ENCODE data around the gene FOXG1.

DNA sequence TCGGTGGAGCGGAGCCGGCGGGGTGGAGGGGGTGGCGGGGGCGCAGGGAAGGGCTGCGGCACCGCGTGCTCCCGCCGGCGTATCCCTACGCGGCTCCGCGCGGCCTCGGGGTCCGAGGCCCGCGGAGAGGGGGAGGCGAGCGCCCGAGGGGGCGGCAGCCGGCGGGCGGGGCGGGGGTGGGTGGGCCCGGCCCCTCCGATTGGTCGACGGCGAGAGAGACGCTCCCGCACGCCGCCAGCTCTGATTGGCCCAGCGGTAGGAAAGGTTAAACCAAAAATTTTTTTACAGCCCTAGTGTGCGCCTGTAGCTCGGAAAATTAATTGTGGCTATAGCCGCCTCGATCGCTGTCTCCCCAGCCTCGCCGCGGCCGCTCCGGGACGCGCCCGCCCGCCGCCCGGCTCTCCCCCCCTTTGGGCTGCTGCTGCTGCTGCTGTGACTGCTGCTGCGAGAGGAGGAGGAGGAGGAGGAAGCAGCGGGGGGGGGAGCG is at the start of gene FOXG1:
- TF ChIP-seq POLR2A (IDR thresholded peaks at IDR 0.05): no peak
- TF ChIP-seq, protein P1, sequence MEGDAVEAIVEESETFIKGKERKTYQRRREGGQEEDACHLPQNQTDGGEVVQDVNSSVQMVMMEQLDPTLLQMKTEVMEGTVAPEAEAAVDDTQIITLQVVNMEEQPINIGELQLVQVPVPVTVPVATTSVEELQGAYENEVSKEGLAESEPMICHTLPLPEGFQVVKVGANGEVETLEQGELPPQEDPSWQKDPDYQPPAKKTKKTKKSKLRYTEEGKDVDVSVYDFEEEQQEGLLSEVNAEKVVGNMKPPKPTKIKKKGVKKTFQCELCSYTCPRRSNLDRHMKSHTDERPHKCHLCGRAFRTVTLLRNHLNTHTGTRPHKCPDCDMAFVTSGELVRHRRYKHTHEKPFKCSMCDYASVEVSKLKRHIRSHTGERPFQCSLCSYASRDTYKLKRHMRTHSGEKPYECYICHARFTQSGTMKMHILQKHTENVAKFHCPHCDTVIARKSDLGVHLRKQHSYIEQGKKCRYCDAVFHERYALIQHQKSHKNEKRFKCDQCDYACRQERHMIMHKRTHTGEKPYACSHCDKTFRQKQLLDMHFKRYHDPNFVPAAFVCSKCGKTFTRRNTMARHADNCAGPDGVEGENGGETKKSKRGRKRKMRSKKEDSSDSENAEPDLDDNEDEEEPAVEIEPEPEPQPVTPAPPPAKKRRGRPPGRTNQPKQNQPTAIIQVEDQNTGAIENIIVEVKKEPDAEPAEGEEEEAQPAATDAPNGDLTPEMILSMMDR (IDR thresholded peaks at IDR 0.05): no peak
- TF ChIP-seq POLR2AphosphoS5 (IDR thresholded peaks at IDR 0.05): no peak

Data from breast epithelium (tissue), 3 donors.